Mucosa of descending colon (tissue), 3 donors: ENCODE measurements around the gene TMTC1. TPM values are rescaled to one million over a fixed set of nuclear protein-coding genes. Genes with fewer than 3 reads are reported as not detected.
A peak's percentile ranks its signal among the peaks of the same experiment; 100 is the strongest.
"Not testable (repeated sequence)": the region's sequence is repeated elsewhere in the genome, so short reads cannot be mapped to it uniquely, and the experiment has no call there.

Experiments
- ATAC-seq: fragments of 200-7000 bp; cut with Tn5 transposase; one replicate; pipeline ENCODE4 v1.9.1; 2020; ENCODE audit warnings: mild to moderate bottlenecking, moderate library complexity
- DNase-seq, 3 donors: peaks; one replicate each; pipeline ENCODE4 v3.0.0-alpha.2; 2020
- H3K36me3 ChIP-seq: fragments of 200-600 bp; one replicate; pipeline ENCODE4 v1.8.0; 2021; ENCODE audit warnings: low read depth, mild to moderate bottlenecking
- H3K4me1 ChIP-seq: fragments of 200-600 bp; one replicate; pipeline ENCODE4 v1.8.0; 2021; ENCODE audit warnings: low read depth, mild to moderate bottlenecking
- H3K4me3 ChIP-seq: fragments of 200-600 bp; one replicate; pipeline ENCODE4 v1.8.0; 2021; ENCODE audit warnings: mild to moderate bottlenecking
- H3K9me3 ChIP-seq: fragments of 200-600 bp; one replicate; pipeline ENCODE4 v1.8.0; 2021; ENCODE audit warnings: mild to moderate bottlenecking
- CTCF ChIP-seq: fragments of 200-600 bp; IDR thresholded peaks from one replicate; pipeline ENCODE4 v1.8.0; 2022; ENCODE audit warnings: antibody characterized with exemption, mild to moderate bottlenecking
- intact Hi-C, 2 donors: fragments of 100-400 bp; cut with DNase I in 1 of 2; cut with micrococcal nuclease in 1 of 2; formaldehyde crosslinking; loops; one replicate each; pipeline versions ENCODE4 v1.11.0 to v1.11.1; 2022; cut with DNase I, micrococcal nuclease
- long read RNA-seq, 2 donors: library from polyadenylated mRNA; unstranded; transcript quantifications; one replicate each; pipeline ENCODE4 v2.0.0, GENCODE V29; 2019 to 2021
- total RNA-seq, 3 donors: library from RNA; stranded (reverse); fragmentation: NEBNext Ultra II Directional in 2 of 3; extraction: Animal tissue kit (Norgen Biotek cat#: 25700) in 2 of 3; gene quantifications; one replicate each; pipeline versions ENCODE4 v1.2.1 to v1.2.4, GENCODE V29; 2021 to 2023
- donor health status: DM: no; HTN: no; CAD: no; lungs with moderate emphysema.
- donor health status: DM: no; HTN: no; CAD: no.
- donor health status: DM: no; HTN: yes; CAD: no.

The TMTC1 gene
- 10 to 100 TPM in 2 of 3 donors, 1 to 10 TPM in 1; 2.5 to 49.1 (median 10.5) TPM for total RNA-seq
- long read RNA-seq, donor 1, full-length matches to known transcripts, result 20 of 40 reads
- long read RNA-seq, donor 1, partial matches to known transcripts, result 6 of 40 reads
- long read RNA-seq, donor 1, other reads (novel, unspliced or antisense), result 14 of 40 reads
- long read RNA-seq, donor 2, result 0 reads

- no peak for TF ChIP-seq CTCF
- DNase-seq (peak; percentile 48 to 61 (median 60)), ATAC-seq (peak; percentile 56)
- no peaks in the 10 kb centered on the region for H3K4me1 ChIP-seq
- no peaks in the 10 kb centered on the region for H3K36me3 ChIP-seq
- no peaks in the 10 kb centered on the region for H3K9me3 ChIP-seq
- H3K4me3 ChIP-seq, result peak within 1 kb of the TSS; percentile 13
- intact Hi-C loops, result no loop called here
Observed at GRCh38 chr12:29783773-29784666, at the start of gene TMTC1. TMTC1 (minus strand) TSS chr12:29783942; CDS start chr12:29783751, 191 bp downstream.

GRCh38 chr12:29831173-29831572, 47.4 kb upstream of the TMTC1 start:
- TF ChIP-seq CTCF, result no peak
- Histone ChIP-seq H3K9me3 (peaks cover 34% of the 10 kb centered on the region), H3K4me1 (no peaks in the 10 kb centered on the region), H3K36me3 (no peaks in the 10 kb centered on the region), H3K4me3 (no peak overlapping the region)
- no peak for ATAC-seq
- intact Hi-C loops, result no loop called here
- no peak for DNase-seq

- H3K4me3 ChIP-seq, result no peak overlapping the region
- DNase-seq, result no peak
- no peak for TF ChIP-seq CTCF
Observed at GRCh38 chr12:29830391-29830790, 46.6 kb upstream of the TMTC1 start.

GRCh38 chr12:29818916-29819623, 35.3 kb upstream of the TMTC1 start:
- Histone ChIP-seq H3K9me3 (peaks cover 2% of the 10 kb centered on the region), H3K36me3 (no peaks in the 10 kb centered on the region), H3K4me3 (no peak overlapping the region), H3K4me1 (no peaks in the 10 kb centered on the region)
- no peak for ATAC-seq
- intact Hi-C loops, result no loop called here
- DNase-seq, result no peak
- no peak for TF ChIP-seq CTCF

More at GRCh38 chr12:29830391-29830790, 46.6 kb upstream of the TMTC1 start:
- Histone ChIP-seq H3K9me3 (peaks cover 27% of the 10 kb centered on the region), H3K36me3 (no peaks in the 10 kb centered on the region), H3K4me1 (no peaks in the 10 kb centered on the region)
- intact Hi-C loops, result no loop called here
- ATAC-seq, result no peak

- no peak for ATAC-seq
- no peaks in the 10 kb centered on the region for H3K4me1 ChIP-seq
Observed at GRCh38 chr12:29816874-29817725, 33.4 kb upstream of the TMTC1 start.

GRCh38 chr12:29809616-29810361, 26.0 kb upstream of the TMTC1 start:
- ATAC-seq, H3K4me1 ChIP-seq, H3K36me3 ChIP-seq, DNase-seq, H3K9me3 ChIP-seq, H3K4me3 ChIP-seq, intact Hi-C loops: not testable (repeated sequence)

More at GRCh38 chr12:29816874-29817725, 33.4 kb upstream of the TMTC1 start:
- TF ChIP-seq CTCF, result no peak
- no peak for DNase-seq
- H3K9me3 ChIP-seq, result peaks cover 2% of the 10 kb centered on the region
- H3K36me3 ChIP-seq, result no peaks in the 10 kb centered on the region
- no peak overlapping the region for H3K4me3 ChIP-seq
- intact Hi-C loops, result no loop called here
